ENCODE data around the gene RNU6-9.

RNU6-9 gene

DNA sequence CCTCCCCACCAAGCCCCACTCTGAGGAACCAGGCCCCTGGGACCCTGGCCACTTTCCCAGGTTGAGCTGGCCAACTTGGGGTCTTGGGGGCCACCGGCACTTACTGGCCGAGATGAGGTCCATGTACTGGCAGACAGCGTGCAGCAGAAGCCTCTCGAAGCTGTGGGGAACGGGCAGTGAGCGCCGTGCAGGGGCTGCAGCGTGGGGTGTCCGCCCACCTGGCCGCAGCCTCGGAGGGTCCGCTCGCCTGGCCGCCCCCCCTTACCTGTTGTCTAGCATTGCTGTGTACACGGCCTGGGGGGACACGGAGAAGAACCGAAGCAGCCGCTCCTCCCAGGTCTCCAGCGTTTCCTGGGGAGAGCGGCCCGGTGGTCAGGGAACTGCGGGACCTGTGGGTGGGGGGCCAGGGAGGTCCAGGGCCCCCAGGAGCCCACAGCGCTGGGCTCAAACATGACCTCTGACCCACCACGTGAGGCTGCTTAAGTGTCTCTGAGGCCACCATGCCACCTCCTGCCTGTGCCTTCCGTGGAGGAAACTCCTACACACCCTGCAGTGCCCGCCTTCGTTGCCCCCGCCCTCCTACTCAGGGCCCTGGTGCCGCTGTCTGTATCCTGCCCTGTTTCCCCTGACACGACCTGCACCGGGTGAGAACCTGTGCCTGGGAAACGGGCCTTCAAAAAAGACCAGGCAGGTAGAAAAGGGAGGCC lies 6.2 kb downstream of the RNU6-9 start:
- DNase-seq, result no peak

DNA sequence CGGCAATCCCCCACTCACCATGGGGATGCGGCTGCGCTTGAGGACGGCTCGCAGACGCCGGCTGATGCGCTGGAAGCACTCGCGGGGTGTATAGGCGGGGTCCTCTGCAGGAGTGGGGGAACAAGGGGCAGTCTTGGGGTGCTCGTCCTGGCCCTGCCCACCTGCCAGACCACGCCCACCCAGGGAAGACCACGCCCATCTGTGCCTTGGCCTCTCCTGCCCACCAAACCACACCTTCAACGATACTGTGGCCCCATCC lies 6.7 kb downstream of the RNU6-9 start:
- no peak for DNase-seq

DNA sequence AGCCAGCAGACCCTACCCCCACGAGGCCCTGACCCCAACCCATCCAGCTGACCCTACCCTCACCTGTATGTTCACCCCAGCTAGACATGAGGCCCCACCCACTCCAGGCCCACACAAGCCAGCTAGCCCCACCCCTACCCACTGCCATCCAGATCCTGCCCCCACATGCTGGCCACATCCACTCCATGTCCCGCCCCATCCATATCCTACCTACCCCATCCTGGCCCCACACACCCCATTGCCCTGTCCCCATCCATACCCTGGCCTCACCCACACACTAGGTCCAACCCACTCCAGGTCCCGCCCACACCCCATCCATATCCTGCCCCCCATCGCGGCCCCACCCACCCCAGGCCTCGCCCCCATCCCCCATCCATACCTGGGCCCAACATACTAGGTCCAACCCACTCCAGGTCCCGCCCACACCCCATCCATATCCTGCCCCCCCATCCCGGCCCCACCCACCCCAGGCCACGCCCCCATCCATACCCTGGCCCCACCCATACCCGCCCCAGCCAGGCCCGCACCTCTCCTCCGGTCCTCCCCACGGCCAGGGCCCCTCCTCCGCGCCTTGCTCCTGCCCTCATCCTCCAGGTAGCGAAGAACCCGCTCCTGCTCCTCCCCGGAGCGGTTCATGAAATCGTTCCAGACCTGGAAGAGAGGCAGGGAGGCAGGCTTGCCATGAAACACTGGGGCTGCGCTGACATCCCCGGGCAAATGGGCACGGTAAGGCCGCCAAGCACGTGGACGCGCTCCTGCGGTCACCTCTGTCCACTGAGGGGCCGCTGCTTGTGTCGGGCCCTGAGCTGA lies 7.2 kb downstream of the RNU6-9 start:
- DNase-seq, result peak; percentile 62

- no peak for DNase-seq
Observed at GRCh38 chr19:901216-902092, 8.2 kb downstream of the RNU6-9 start.

DNA sequence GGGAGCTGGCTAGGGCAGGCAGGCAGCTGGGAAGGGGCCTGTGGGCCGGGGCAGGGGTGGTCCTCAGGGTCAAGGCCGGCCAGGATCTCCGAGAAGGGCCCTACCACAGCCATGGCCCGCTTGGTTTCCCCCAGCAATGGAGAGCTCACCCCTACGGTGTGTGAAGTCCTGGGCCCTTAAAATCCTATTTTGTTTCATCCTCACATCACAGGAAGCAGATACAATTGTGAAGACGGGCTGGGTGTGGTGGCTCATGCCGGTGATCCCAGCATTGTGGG lies 8.7 kb downstream of the RNU6-9 start:
- no peak for DNase-seq

DNA sequence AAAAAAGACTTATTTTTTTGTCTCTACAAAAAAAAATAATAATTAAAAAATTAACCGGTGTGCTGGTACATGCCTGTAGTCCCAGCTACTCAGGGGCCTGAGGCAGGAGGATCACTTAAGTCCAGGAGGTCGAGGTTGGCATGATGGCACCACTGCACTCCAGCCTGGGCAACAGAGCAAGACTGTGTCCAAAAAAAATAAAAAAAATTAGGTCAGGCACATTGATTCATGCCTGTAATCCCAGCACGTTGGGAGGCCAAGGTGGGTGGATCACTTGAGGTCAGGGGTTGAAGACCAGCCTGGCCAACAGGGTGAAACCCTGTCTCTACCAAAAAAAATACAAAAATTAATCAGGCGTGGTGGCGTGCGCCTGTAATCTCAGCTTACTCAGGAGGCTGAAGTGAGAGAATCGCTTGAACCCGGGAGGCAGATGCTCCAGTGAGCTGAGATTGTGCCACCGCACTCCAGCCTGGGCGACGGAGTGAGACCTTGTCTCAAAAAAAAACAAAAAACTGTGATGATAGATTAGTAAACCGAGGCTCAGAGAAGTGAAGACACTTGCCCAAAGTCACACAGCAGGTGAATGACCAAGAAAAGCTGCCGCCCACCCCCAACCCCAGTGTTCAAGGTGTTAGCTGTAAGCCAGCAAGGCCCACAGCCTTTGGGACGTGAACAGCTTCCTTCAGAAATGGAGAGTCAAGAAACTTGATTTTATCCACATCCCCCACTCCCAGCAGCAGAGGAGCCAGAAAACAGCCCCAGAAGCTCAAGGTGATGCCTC lies 9.4 kb downstream of the RNU6-9 start:
- no peak for DNase-seq

- no peak for DNase-seq
Observed at GRCh38 chr19:903266-903797, 10.0 kb downstream of the RNU6-9 start.

GRCh38 chr19:904545-904944 lies 11.3 kb downstream of the RNU6-9 start:
- no peak for DNase-seq

DNA sequence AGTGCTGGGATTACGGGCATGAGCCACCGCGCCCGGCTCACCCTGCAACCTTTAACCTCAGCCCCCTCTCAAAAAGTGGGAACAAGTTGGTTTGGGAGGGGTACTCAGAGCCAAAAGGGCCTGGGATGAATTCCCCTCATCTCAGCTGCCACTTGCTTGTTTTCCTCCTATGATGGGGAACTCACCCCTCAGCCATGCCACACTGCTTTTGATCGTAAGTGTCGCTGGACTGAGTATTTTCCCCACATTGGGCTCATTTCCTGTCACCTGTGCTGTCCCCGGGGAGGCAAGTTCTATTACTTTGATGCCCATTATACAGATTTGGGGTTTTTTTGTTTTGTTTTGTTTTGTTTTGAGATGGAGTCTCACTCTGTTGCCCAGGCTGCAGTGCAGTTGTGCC lies 13.2 kb downstream of the RNU6-9 start:
- peak; percentile 61 for DNase-seq

DNA sequence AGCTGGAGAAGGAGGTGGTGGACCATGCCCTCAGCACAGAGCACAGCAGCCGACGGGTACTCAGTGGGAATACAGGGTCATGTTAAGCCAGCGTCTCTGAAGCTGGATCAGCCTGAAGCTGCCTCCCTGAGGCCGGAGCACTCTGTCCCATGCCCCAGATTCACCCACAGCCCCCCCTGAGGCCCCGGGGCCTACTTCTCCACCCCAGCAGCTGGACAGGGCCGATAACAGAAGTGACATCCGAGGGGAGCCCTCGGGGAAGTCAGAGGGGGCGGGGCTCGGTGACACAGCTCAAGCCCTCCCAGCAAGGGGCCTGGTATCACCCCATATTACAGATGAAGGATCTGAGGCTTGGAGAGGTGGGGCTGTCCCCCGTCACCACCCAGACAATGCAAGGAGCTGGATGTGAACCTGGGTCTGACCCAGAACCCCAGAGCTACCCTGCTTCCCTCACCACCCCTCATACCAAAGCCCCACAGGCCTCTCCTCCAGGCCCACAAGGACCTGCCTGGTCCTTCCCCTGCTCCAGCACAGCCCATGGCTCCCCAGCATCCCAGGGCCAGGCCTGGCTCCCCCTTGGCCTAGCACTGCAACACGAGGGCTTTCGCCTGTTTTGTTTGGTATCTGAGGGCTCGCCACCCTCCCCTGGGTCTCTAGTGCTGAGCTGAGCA lies 14.0 kb downstream of the RNU6-9 start:
- no peak for DNase-seq

- DNase-seq, result no peak
Observed at GRCh38 chr19:911197-912033, 18.1 kb downstream of the RNU6-9 start.

DNA sequence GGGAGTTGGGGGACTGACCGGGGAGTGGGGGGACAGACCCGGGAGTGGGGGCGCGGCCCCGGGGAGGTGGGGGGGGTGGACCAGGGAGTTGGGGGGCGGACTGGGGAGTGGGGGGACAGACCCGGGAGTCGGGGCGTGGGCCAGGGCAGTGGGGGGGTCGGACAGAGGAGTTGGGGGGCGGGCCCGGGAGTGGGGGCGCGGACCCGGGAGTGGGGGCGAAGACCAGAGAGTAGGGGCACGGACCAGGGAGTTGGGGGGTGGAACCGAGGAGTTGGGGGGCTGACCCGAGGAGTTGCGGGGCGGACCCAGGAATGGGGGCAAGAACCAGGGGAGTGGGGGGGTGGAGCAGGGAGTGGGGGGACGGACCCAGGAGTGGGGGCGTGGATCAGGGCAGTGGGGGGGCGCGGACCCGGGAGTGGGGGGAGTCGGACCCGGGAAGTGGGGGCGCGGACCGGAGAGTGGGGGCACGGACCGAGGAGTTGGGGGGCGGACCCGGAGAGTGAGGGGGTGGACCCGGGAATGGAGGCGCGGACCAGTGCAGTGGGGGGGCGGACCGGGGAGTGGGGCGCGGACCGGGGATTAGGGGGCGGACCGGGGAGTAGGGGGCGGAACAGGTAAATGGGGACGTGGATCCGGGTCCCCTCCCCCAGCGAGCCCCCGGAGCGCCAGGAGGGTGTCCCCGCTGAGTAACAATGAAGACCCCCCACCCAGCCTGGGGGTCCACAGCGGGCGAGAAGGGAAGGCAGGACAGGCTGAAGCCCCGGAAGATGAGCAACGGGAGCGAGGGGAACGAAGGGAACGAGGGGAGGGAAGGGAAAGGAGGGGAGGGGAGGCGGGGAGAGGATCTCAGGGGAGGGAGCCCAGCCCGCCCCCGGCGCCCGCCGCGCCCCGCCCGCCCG lies 19.1 kb downstream of the RNU6-9 start:
- DNase-seq, result peak; percentile 59

DNA sequence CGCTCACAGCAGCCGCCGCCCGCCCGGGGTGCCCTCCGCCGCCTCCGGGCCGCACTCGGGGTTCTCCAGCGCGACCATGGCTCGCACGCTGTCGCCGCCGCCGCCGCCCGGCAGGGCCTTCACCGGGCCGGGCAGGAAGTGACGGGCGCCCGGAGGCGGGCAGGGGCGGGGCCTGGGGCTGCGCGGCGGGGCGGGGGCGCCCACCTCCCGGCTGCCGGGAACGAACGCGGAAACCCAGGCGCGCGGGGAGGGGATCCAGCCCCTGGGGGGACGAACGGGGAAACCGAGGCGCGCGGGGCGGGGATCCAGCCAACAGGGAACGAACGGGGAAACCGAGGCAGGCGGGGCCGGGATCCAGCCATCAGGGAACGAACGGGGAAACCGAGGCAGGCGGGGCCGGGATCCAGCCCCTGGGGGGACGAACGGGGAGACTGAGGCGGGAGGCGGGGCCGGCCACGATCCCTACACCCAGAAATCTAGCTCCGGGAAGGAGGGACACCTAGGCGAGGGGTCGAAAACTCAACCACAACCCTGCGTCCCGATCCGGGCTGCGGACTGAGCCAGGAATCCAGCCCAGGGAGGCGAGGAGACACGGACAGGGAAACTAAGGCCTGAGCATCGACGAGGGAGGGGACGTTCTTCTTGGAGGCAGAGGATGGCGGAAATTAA lies 19.9 kb downstream of the RNU6-9 start, which contains the start of gene R3HDM4:
TSS of gene R3HDM4 (minus strand) at position 140 of the 669 bp plus-strand sequence. CDS start at position 78, 62 bp downstream.
- peak; percentile 90 for DNase-seq

DNA sequence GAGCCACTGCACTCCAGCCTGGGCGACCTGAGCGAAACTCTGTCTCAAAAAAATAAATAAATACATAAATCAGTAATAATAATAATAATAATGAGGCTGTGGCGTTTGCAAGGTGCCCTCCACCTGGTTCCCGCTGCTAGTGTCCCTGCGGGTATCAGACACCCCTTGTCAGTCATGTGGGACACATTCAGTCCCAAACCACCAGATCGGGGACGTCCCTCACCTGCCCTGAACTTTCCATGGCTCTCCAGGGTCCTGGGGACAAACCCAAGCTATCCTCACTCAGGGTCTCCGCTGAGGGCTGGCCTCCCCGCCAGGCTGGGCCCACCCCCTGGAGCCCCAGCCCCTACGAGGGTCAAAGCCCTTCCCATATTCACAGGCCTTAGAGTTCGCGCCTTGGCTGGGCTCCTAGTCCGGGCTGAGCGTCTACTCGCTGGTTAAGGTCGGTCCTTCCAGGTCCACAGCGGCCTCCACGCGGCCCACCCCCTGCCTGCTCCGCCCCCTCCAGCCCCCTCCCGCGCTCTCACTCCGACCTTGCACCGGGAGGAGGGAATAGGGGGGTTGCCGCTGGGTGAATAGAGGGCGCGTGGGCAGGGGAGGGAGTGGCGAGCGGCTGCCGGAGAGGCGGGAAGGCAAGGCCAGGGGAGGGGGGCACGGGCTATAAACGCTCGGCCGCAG lies 23.5 kb downstream of the RNU6-9 start:
- DNase-seq, result no peak

DNA sequence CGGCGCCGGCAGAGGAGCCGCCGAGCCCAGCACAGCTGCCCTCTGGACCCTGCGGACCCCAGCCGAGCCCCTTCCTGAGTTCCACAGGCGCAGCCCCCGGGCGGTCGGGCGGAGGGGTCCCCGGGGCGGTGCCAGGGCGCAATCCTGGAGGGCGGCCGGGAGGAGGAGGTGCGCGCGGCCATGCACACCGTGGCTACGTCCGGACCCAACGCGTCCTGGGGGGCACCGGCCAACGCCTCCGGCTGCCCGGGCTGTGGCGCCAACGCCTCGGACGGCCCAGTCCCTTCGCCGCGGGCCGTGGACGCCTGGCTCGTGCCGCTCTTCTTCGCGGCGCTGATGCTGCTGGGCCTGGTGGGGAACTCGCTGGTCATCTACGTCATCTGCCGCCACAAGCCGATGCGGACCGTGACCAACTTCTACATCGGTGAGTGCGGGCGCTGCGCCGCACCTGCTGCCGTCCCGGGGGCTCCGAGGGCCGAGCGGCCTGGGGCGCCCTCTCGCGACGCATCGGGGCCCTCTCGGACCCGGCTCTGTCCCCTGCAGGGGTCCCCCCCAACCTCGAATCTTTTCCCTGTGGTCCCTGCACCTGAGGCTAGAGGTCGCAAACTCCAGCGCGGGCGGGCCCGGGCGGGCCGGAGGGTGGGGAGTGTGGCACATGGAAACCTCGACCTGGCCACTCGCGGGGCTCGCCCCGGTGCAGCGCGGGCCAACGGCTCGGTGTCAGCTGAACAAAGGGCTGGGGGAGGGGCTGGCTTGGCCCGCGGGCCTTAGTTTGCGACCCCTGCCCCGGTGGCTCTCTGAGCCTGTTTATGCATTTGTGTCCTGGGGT lies 24.3 kb downstream of the RNU6-9 start, which contains the start of gene KISS1R:
TSS of gene KISS1R (plus strand) at position 11 of the 829 bp plus-strand sequence. CDS start at position 181, 170 bp downstream.
- peak; percentile 65 for DNase-seq

- DNase-seq, result no peak
Observed at GRCh38 chr19:918152-918437, 24.8 kb downstream of the RNU6-9 start.

- no peak for DNase-seq
Observed at GRCh38 chr19:918481-919198, 25.4 kb downstream of the RNU6-9 start.

All from CD4-positive, alpha-beta T cell treated with Interleukin-12 subunit alpha and Interleukin-12 subunit beta, for 1 hour (primary cell).